ENCODE results near the gene ENAH. TPM values are rescaled to one million over a fixed set of nuclear protein-coding genes. Genes with fewer than 3 reads are reported as not detected.

Gene ENAH
- total RNA-seq, 1 donor from 2014 or later: 137 TPM

GRCh38 chr1:225539069-225539468, 113.9 kb downstream of the ENAH start:
- no peak for DNase-seq (ENCODE audit: low spot score in 2 of 2, unreplicated experiment in 2 of 2)
- no peak for TF ChIP-seq CTCF (IDR thresholded peaks at IDR 0.05; ENCODE audit: unreplicated experiment)

GRCh38 chr1:225537554-225538251, 115.2 kb downstream of the ENAH start:
- Mint-ChIP-seq H3K27me3 (ENCODE audit: low read depth) (no peaks in the 10 kb centered on the region), H3K4me3 (no peak overlapping the region), H3K36me3 (no peaks in the 10 kb centered on the region), H3K4me1 (peaks cover 26% of the 10 kb centered on the region), H3K9me3 (no peaks in the 10 kb centered on the region), H3K27ac (no peak overlapping the region)
- DNase-seq (ENCODE audit: low spot score in 2 of 2, unreplicated experiment in 2 of 2): no peak
- no peak for TF ChIP-seq CTCF (IDR thresholded peaks at IDR 0.05; ENCODE audit: unreplicated experiment)

More at GRCh38 chr1:225539069-225539468, 113.9 kb downstream of the ENAH start:
- Mint-ChIP-seq H3K36me3 (no peaks in the 10 kb centered on the region), H3K27ac (no peak overlapping the region), H3K9me3 (no peaks in the 10 kb centered on the region), H3K4me1 (peaks cover 21% of the 10 kb centered on the region), H3K27me3 (ENCODE audit: low read depth) (no peaks in the 10 kb centered on the region), H3K4me3 (no peak overlapping the region)

- H3K27ac Mint-ChIP-seq: no peak overlapping the region
- H3K4me3 Mint-ChIP-seq: no peak overlapping the region
- no peak for DNase-seq (ENCODE audit: low spot score in 2 of 2, unreplicated experiment in 2 of 2)
- no peak for TF ChIP-seq CTCF (IDR thresholded peaks at IDR 0.05; ENCODE audit: unreplicated experiment)
- no peaks in the 10 kb centered on the region for H3K36me3 Mint-ChIP-seq
- H3K27me3 Mint-ChIP-seq (ENCODE audit: low read depth): no peaks in the 10 kb centered on the region
- no peaks in the 10 kb centered on the region for H3K9me3 Mint-ChIP-seq
- peaks cover 24% of the 10 kb centered on the region for H3K4me1 Mint-ChIP-seq
Measured at GRCh38 chr1:225535280-225535679, 117.6 kb downstream of the ENAH start.

GRCh38 chr1:225534772-225535171, 118.2 kb downstream of the ENAH start:
- H3K4me1 Mint-ChIP-seq: peaks cover 23% of the 10 kb centered on the region
- no peaks in the 10 kb centered on the region for H3K36me3 Mint-ChIP-seq
- TF ChIP-seq CTCF (IDR thresholded peaks at IDR 0.05; ENCODE audit: unreplicated experiment): no peak
- DNase-seq (ENCODE audit: low spot score in 2 of 2, unreplicated experiment in 2 of 2): no peak
- no peaks in the 10 kb centered on the region for H3K27me3 Mint-ChIP-seq (ENCODE audit: low read depth)
- no peaks in the 10 kb centered on the region for H3K9me3 Mint-ChIP-seq
- no peak overlapping the region for H3K27ac Mint-ChIP-seq
- H3K4me3 Mint-ChIP-seq: no peak overlapping the region

- H3K4me1 Mint-ChIP-seq: peaks cover 23% of the 10 kb centered on the region
- H3K9me3 Mint-ChIP-seq: no peaks in the 10 kb centered on the region
Measured at GRCh38 chr1:225534135-225534534, 118.8 kb downstream of the ENAH start.

More at GRCh38 chr1:225534135-225534534, 118.8 kb downstream of the ENAH start:
- TF ChIP-seq CTCF (IDR thresholded peaks at IDR 0.05; ENCODE audit: unreplicated experiment): no peak
- Mint-ChIP-seq H3K27me3 (ENCODE audit: low read depth) (no peaks in the 10 kb centered on the region), H3K4me3 (no peak overlapping the region), H3K27ac (no peak overlapping the region), H3K36me3 (no peaks in the 10 kb centered on the region)
- DNase-seq (ENCODE audit: low spot score in 2 of 2, unreplicated experiment in 2 of 2): no peak
